Sigmoid colon (tissue), 4 donors: ENCODE results near the gene SAA4.

Source experiments
- CTCF ChIP-seq, 4 experiments: fragments of 450-650 bp in 3 of 4; fragments of 200-600 bp in 1 of 4; IDR thresholded peaks; one replicate each; pipeline ENCODE4 v1.5.1; 2016 to 2019; ENCODE audit warnings: antibody characterized with exemption in 4 of 4, mild to moderate bottlenecking in 3 of 4, moderate library complexity in 2 of 4
- EP300 ChIP-seq, 4 donors: sonication (generic); formaldehyde crosslinking; IDR thresholded peaks; one replicate each; pipeline ENCODE4 v1.6.1; 2017; ENCODE audit warnings: antibody characterized with exemption in 4 of 4
- POLR2A ChIP-seq, 2 donors: fragments of 450-650 bp; IDR thresholded peaks; one replicate each; pipeline ENCODE4 v1.6.1; 2016; ENCODE audit warnings: antibody characterized with exemption in 2 of 2, mild to moderate bottlenecking in 2 of 2, moderate library complexity in 2 of 2
- POLR2AphosphoS5 ChIP-seq, 4 donors: sonication (generic); formaldehyde crosslinking; IDR thresholded peaks; one replicate each; pipeline ENCODE4 v1.6.1; 2017; ENCODE audit warnings: antibody characterized with exemption in 4 of 4

GRCh38 chr11:18285841-18286240, 49.2 kb upstream of the SAA4 start:
- TF ChIP-seq CTCF (IDR thresholded peaks at IDR 0.05) (no peak), POLR2A (IDR thresholded peaks at IDR 0.05) (no peak), POLR2AphosphoS5 (IDR thresholded peaks at IDR 0.05) (no peak), EP300 (IDR thresholded peaks at IDR 0.05) (no peak)
